ENCODE data around the gene ANKRD16.

DNA sequence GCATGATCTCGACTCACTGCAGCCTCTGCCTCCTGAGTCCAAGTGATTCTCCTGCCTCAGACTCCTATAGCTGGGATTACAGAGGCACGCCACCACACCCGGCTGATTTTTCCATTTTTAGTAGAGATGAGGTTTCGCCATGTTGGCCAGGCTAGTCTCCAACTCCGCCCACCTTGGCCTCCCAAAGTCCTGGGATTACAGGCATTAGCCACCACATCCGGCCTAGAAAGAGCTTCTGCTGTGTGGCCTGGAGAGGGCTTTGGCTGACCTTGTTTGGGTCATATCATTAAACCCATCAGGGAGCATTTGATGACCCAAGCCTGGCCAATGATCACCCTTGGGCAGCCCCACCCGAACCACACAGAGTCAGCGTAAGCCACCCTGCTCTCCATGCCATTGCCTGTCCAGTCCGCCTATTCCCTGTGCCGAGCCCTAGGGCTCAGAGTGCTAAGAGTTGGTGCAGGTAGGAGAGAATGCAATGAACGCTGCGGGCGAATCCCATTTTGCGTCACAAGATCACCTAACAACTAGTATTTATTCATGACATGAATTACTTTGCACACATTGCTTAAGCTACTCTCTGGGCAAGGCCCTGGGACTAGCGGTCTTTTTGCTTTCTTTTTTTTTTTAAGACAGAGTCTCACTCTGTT lies 54.1 kb downstream of the ANKRD16 start:
- TF ChIP-seq, protein P1, sequence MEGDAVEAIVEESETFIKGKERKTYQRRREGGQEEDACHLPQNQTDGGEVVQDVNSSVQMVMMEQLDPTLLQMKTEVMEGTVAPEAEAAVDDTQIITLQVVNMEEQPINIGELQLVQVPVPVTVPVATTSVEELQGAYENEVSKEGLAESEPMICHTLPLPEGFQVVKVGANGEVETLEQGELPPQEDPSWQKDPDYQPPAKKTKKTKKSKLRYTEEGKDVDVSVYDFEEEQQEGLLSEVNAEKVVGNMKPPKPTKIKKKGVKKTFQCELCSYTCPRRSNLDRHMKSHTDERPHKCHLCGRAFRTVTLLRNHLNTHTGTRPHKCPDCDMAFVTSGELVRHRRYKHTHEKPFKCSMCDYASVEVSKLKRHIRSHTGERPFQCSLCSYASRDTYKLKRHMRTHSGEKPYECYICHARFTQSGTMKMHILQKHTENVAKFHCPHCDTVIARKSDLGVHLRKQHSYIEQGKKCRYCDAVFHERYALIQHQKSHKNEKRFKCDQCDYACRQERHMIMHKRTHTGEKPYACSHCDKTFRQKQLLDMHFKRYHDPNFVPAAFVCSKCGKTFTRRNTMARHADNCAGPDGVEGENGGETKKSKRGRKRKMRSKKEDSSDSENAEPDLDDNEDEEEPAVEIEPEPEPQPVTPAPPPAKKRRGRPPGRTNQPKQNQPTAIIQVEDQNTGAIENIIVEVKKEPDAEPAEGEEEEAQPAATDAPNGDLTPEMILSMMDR (IDR thresholded peaks at IDR 0.05), result no peak
- TF ChIP-seq POLR2A (IDR thresholded peaks at IDR 0.05), result no peak
- no peak for TF ChIP-seq POLR2AphosphoS5 (IDR thresholded peaks at IDR 0.05)
